HCT116 (cell line): ENCODE data around the gene CREG1. TPM values are rescaled to one million over a fixed set of nuclear protein-coding genes. Genes with fewer than 3 reads are reported as not detected.

Experiments
- ATAC-seq: fragments of 200-7000 bp; cut with Tn5 transposase; 2 replicates; pipeline ENCODE4 v1.9.1; 2020; ENCODE audit warnings: mild to moderate bottlenecking, moderate library complexity
- BruUV-seq: library from RNA; stranded (reverse); fragments of 400-500 nt; replicated peaks from 2 replicates; lab custom pipeline; 2021; lab: Mats Ljungman, UMichigan
- CTCF ChIA-PET: fragments of 300-600 bp; sonication (Branson Sonifier 250); formaldehyde crosslinking; loops from one replicate; lab custom pipeline; 2021; ENCODE audit warnings: antibody characterized with exemption; lab: Charles Lee
- POLR2A ChIA-PET: fragments of 300-600, 350-600 bp; sonication (Branson Sonifier 250); formaldehyde crosslinking; loops from one replicate; lab custom pipeline; 2021; ENCODE audit warnings: antibody characterized with exemption; lab: Charles Lee
- RAD21 ChIA-PET, 2 experiments: fragments of 300-600 bp; sonication (Branson Sonifier 250); formaldehyde crosslinking; loops; one replicate each; lab custom pipeline; 2023; ENCODE audit warnings: low total read pairs in 2 of 2; ENCODE audit not compliant: uncharacterized antibody in 2 of 2, unreplicated experiment in 2 of 2, low non-redundant PET in 1 of 2; lab: Charles Lee
- DNase-seq: peaks from one replicate; pipeline ENCODE4 v3.0.0-alpha.2; 2010; ENCODE audit warnings: low read depth, low spot score
- H2AFZ ChIP-seq: fragments of 200-600 bp; shearing (Covaris generic), sonication (generic); 2 replicates; pipeline ENCODE4 v1.6.1; 2017; ENCODE audit warnings: low read depth, mixed run types, mixed read lengths, antibody characterized with exemption, low read length; ENCODE audit not compliant: poor library complexity, severe bottlenecking
- H3K27ac ChIP-seq: 2 replicates; pipeline ENCODE4 v1.5.1; 2012; ENCODE audit warnings: low read depth, low read length
- H3K27me3 ChIP-seq: fragments of 200-600 bp; sonication (generic); 2 replicates; pipeline ENCODE4 v1.6.1; 2016; ENCODE audit warnings: mixed run types, low read length, mixed read lengths; ENCODE audit not compliant: insufficient read depth
- H3K36me3 ChIP-seq, 2 experiments: fragments of 200-500 bp in 1 of 2; fragments of 200-600 bp in 1 of 2; sonication (Bioruptor generic) in 1 of 2; sonication (generic) in 1 of 2; 2 replicates each; pipeline versions ENCODE4 v1.5.1 to v1.6.1; 2014 to 2016; ENCODE audit warnings: low read length in 2 of 2, inconsistent platforms in 1 of 2, mixed read lengths in 1 of 2, mixed run types in 1 of 2; ENCODE audit not compliant: insufficient read depth in 2 of 2, control insufficient read depth in 1 of 2
- H3K4me1 ChIP-seq, 2 experiments: fragments of 200-600 bp in 1 of 2; sonication (generic) in 1 of 2; 2 replicates each; pipeline versions ENCODE4 v1.5.1 to v1.6.1; 2012 to 2017; ENCODE audit warnings: low read length in 2 of 2, inconsistent platforms in 1 of 2, mild to moderate bottlenecking in 1 of 2, mixed read lengths in 1 of 2, mixed run types in 1 of 2, moderate library complexity in 1 of 2; ENCODE audit not compliant: insufficient read depth in 2 of 2, control insufficient read depth in 1 of 2
- H3K4me2 ChIP-seq: fragments of 200-600 bp; sonication (generic); 2 replicates; pipeline ENCODE4 v1.6.1; 2017; ENCODE audit warnings: mixed run types, low read length, mixed read lengths
- H3K4me3 ChIP-seq, 2 experiments: fragments of 200-600 bp in 1 of 2; sonication (generic) in 1 of 2; replicated peaks in 1 of 2; 2 replicates each; pipeline ENCODE4 v1.5.1; 2011 to 2016; ENCODE audit warnings: low read length in 2 of 2, control low read depth in 1 of 2, low read depth in 1 of 2, mild to moderate bottlenecking in 1 of 2, mixed read lengths in 1 of 2, mixed run types in 1 of 2
- H3K79me2 ChIP-seq: fragments of 200-600 bp; sonication (generic); 2 replicates; pipeline ENCODE4 v1.6.1; 2017; ENCODE audit warnings: mild to moderate bottlenecking, mixed run types, low read length, moderate library complexity, mixed read lengths; ENCODE audit not compliant: insufficient read depth
- H3K9ac ChIP-seq: fragments of 200-600 bp; sonication (generic); 2 replicates; pipeline ENCODE4 v1.6.1; 2016; ENCODE audit warnings: low read length, mixed read lengths
- H3K9me2 ChIP-seq: fragments of 200-600 bp; sonication (generic), shearing (Covaris generic); 2 replicates; pipeline ENCODE4 v1.6.1; 2017; ENCODE audit warnings: mixed run types, mild to moderate bottlenecking, moderate library complexity; ENCODE audit not compliant: insufficient read depth
- H3K9me3 ChIP-seq, 2 experiments: fragments of 200-500 bp in 1 of 2; fragments of 200-600 bp in 1 of 2; sonication (Bioruptor generic) in 1 of 2; sonication (generic) in 1 of 2; 2 replicates each; pipeline ENCODE4 v1.6.1; 2014 to 2017; ENCODE audit warnings: low read length in 2 of 2, mixed read lengths in 2 of 2, inconsistent platforms in 1 of 2, low read depth in 1 of 2, mild to moderate bottlenecking in 1 of 2, mixed run types in 1 of 2, moderate library complexity in 1 of 2; ENCODE audit not compliant: control insufficient read depth in 1 of 2, insufficient read depth in 1 of 2
- H4K20me1 ChIP-seq: fragments of 200-600 bp; sonication (generic), shearing (Covaris generic); 2 replicates; pipeline ENCODE4 v1.6.1; 2017; ENCODE audit warnings: mixed run types, mild to moderate bottlenecking, moderate library complexity; ENCODE audit not compliant: insufficient read depth
- CBX3 ChIP-seq: IDR thresholded peaks from 2 replicates; pipeline ENCODE4 v1.6.1; 2012; ENCODE audit warnings: low read depth
- ELF1 ChIP-seq: IDR thresholded peaks from 2 replicates; pipeline ENCODE4 v1.6.1; 2012; ENCODE audit warnings: low read depth, borderline replicate concordance
- EZH2phosphoT487 ChIP-seq: fragments of 200-600 bp; IDR thresholded peaks from 2 replicates; pipeline ENCODE4 v1.6.1; 2018; ENCODE audit warnings: antibody characterized with exemption, borderline replicate concordance
- FOSL1 ChIP-seq: IDR thresholded peaks from 2 replicates; pipeline ENCODE4 v1.6.1; 2012; ENCODE audit warnings: low read depth
- POLR2A ChIP-seq: IDR thresholded peaks from 2 replicates; pipeline ENCODE4 v1.7.0; 2011; ENCODE audit warnings: borderline replicate concordance; ENCODE audit not compliant: insufficient read depth, insufficient read length; ENCODE audit errors: extremely low read depth
- POLR2AphosphoS5 ChIP-seq: IDR thresholded peaks from 2 replicates; pipeline ENCODE4 v1.6.1; 2011; ENCODE audit warnings: mild to moderate bottlenecking, low read depth, low read length, moderate library complexity
- RAD21 ChIP-seq: IDR thresholded peaks from 2 replicates; pipeline ENCODE4 v1.6.1; 2012; ENCODE audit warnings: low read depth, mild to moderate bottlenecking
- SIN3A ChIP-seq: IDR thresholded peaks from 2 replicates; pipeline ENCODE4 v1.6.1; 2012; ENCODE audit warnings: low read depth
- SP1 ChIP-seq: IDR thresholded peaks from 2 replicates; pipeline ENCODE4 v1.6.1; 2012; ENCODE audit warnings: low read depth
- SRF ChIP-seq: IDR thresholded peaks from 2 replicates; pipeline ENCODE4 v1.6.1; 2012; ENCODE audit warnings: low read depth
- TCF7L2 ChIP-seq: IDR thresholded peaks from 2 replicates; pipeline ENCODE4 v1.7.0; 2011; ENCODE audit warnings: borderline replicate concordance, inconsistent platforms; ENCODE audit not compliant: insufficient read depth, insufficient read length; ENCODE audit errors: extremely low read depth
- YY1 ChIP-seq: IDR thresholded peaks from 2 replicates; pipeline ENCODE4 v1.6.1; 2011; ENCODE audit warnings: low read length, low read depth, moderate library complexity, mild to moderate bottlenecking; ENCODE audit not compliant: insufficient replicate concordance; ENCODE audit errors: extremely low read depth
- ZBTB33 ChIP-seq: IDR thresholded peaks from 2 replicates; pipeline ENCODE4 v1.6.1; 2011; ENCODE audit warnings: mild to moderate bottlenecking, low read length, moderate library complexity; ENCODE audit not compliant: insufficient replicate concordance; ENCODE audit errors: extremely low read depth
- intact Hi-C: fragments of 100-400 bp; cut with micrococcal nuclease; formaldehyde crosslinking; loops from 2 replicates; pipeline ENCODE4 v1.10.0; 2022
- total RNA-seq: library from RNA; stranded (reverse); gene quantifications from one replicate; pipeline ENCODE4 v1.2.1, GENCODE V29; 2021; ENCODE audit not compliant: unreplicated experiment
- TF ChIP-seq, protein P1 (sequence below): IDR thresholded peaks from 2 replicates; pipeline ENCODE4 v1.6.1; 2012

CREG1 gene
- total RNA-seq, 1 experiment from 2014 or later, result 55.7 TPM

DNA sequence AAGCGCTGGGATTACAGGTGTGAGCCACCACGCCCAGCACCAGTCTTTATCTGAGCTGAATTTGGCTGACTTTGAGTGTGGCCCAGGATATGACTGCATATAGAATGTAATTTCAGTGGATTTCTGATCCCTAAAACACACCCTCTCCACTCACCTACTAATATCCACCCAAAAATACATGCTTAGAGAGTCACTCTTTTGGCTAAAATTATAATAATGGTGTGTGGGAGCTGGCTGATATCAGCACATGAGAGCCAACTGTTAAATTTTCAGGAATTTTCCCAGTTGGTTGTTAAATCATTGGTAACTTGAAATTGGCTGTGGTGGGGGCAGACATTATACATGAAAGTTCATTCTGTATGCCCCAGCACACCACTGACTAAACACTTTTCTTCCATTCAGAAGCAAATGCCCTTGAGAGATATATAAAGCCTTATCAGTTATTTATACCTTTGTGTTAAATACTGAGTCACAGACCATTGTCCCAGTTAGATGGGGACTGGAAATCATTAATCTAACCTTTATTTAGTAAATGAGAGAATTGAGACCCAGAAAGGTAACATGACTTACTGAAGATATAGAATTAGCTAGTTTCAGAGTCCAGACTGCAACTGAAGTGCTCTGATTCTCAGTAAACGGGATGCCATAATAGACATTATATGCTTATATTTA, 25.4 kb downstream of the CREG1 start (continued):
- TF ChIP-seq YY1, result no peak

- no TSS peak for BruUV-seq
- ATAC-seq (no peak), DNase-seq (no peak)
- no peak overlapping the region for H3K4me3 ChIP-seq
- H3K27ac ChIP-seq, result no peak overlapping the region
- TF ChIP-seq, protein P1, sequence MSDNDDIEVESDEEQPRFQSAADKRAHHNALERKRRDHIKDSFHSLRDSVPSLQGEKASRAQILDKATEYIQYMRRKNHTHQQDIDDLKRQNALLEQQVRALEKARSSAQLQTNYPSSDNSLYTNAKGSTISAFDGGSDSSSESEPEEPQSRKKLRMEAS, result no peak
- no peak for TF ChIP-seq FOSL1
- H3K9me2 ChIP-seq, result no peaks in the 10 kb centered on the region
- no peak overlapping the region for H2AFZ ChIP-seq
- no peak overlapping the region for H3K4me2 ChIP-seq
- H3K9ac ChIP-seq, result no peak overlapping the region
- ChIA-PET CTCF (interaction anchor here (3.4 kb wide), 1 partner anchor 13 kb away, joined by 14 read pairs; no protein-coding TSS in a partner anchor), POLR2A (no interaction called here), RAD21 (no interaction called here)
- intact Hi-C loops, result no loop called here
- no peaks in the 10 kb centered on the region for H4K20me1 ChIP-seq
- no peaks in the 10 kb centered on the region for H3K9me3 ChIP-seq
- H3K27me3 ChIP-seq, result no peaks in the 10 kb centered on the region; the same call in 1 of the 2 replicates
- no peaks in the 10 kb centered on the region for H3K4me1 ChIP-seq
- H3K79me2 ChIP-seq, result no peaks in the 10 kb centered on the region
- H3K36me3 ChIP-seq, result no peaks in the 10 kb centered on the region
Measured at GRCh38 chr1:167526667-167527383, 26.7 kb downstream of the CREG1 start.

GRCh38 chr1:167524651-167525050, 28.9 kb downstream of the CREG1 start:
- intact Hi-C loops, result no loop called here
- BruUV-seq, result no TSS peak
- no peak for DNase-seq
- H3K4me2 ChIP-seq, result no peak overlapping the region
- no peaks in the 10 kb centered on the region for H3K9me3 ChIP-seq
- no peak overlapping the region for H2AFZ ChIP-seq
- H3K27ac ChIP-seq, result no peak overlapping the region
- no peak overlapping the region for H3K9ac ChIP-seq
- H3K4me3 ChIP-seq, result no peak overlapping the region
- no peak for ATAC-seq
- H3K9me2 ChIP-seq, result no peaks in the 10 kb centered on the region
- no peaks in the 10 kb centered on the region for H3K27me3 ChIP-seq
- RAD21 ChIA-PET, result no interaction called here
- no peaks in the 10 kb centered on the region for H3K4me1 ChIP-seq
- POLR2A ChIA-PET, result no interaction called here
- H3K36me3 ChIP-seq, result no peaks in the 10 kb centered on the region
- H4K20me1 ChIP-seq, result no peaks in the 10 kb centered on the region
- no peaks in the 10 kb centered on the region for H3K79me2 ChIP-seq
- CTCF ChIA-PET, result no interaction called here
- TF ChIP-seq POLR2AphosphoS5 (no peak), EZH2phosphoT487 (no peak), TCF7L2 (no peak), POLR2A (no peak), SP1 (no peak), FOSL1 (no peak), CBX3 (no peak), RAD21 (no peak), ELF1 (no peak), ZBTB33 (no peak), SIN3A (no peak), SRF (no peak)
